BLaER1 treated with 17β-estradiol and CSF1 and Interleukin-3, amounts not matched to agents 10 nM and 100 nM (cell line): Measurements from ENCODE around the gene CRYL1.

Experiments used
- H3K27ac ChIP-seq, 11 experiments: shearing (Covaris generic); formaldehyde crosslinking; 2 replicates each; pipeline ENCODE4 v1.8.1; 2022
- H3K27me3 ChIP-seq, 11 experiments: shearing (Covaris generic); formaldehyde crosslinking; 2 replicates each; pipeline ENCODE4 v1.8.1; 2022
- H3K36me3 ChIP-seq, 11 experiments: shearing (Covaris generic); formaldehyde crosslinking; 2 replicates each; pipeline ENCODE4 v1.8.1; 2022
- H3K4me1 ChIP-seq, 10 experiments: shearing (Covaris generic); formaldehyde crosslinking; 2 replicates each; pipeline ENCODE4 v1.8.1; 2022
- H3K4me2 ChIP-seq, 11 experiments: shearing (Covaris generic); formaldehyde crosslinking; 2 replicates each; pipeline ENCODE4 v1.8.1; 2022
- H3K4me3 ChIP-seq, 10 experiments: shearing (Covaris generic); formaldehyde crosslinking; 2 replicates each; pipeline ENCODE4 v1.8.1; 2022
- H3K9ac ChIP-seq, 11 experiments: shearing (Covaris generic); formaldehyde crosslinking; 2 replicates each; pipeline ENCODE4 v1.8.1; 2022
- H3K9me3 ChIP-seq, 11 experiments: shearing (Covaris generic); formaldehyde crosslinking; replicated peaks in 1 of 11; 2 replicates each; pipeline ENCODE4 v1.8.1; 2022
- H4K20me1 ChIP-seq, 11 experiments: shearing (Covaris generic); formaldehyde crosslinking; 2 replicates each; pipeline ENCODE4 v1.8.1; 2022
- Cebpa-rat ChIP-seq, 11 experiments: shearing (Covaris generic); IDR thresholded peaks; 2 replicates each; pipeline ENCODE4 v1.8.1; 2022

The CRYL1 gene

DNA sequence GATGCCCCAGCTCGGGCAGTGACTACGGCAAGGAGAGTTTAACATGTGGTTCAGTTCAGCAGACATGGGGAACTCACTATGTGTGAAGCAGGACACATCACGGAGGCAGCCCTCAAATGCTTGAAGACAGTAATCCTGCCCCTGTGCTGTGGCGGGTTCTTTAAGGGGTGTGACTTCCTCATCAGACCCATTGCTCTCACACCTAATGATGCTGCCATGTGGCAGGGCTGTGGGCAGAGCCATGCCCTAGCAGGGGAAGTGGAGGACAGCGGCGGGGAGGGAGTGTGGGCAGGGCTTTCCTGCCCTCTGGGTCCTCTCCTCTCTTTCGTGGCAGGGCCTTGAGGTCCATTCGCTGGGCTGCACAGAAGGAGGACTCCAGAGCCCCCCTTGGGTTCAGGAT, 162.5 kb downstream of the CRYL1 start:
- Histone ChIP-seq H3K9ac (no peak overlapping the region), H3K9me3 (peaks cover 0 to 4% (median 0%) of the 10 kb centered on the region in 11 experiments; a peak in 3 of 22 replicates), H3K27ac (no peak overlapping the region), H4K20me1 (no peaks in the 10 kb centered on the region), H3K36me3 (no peaks in the 10 kb centered on the region), H3K4me3 (no peak overlapping the region), H3K4me2 (no peak overlapping the region), H3K4me1 (peaks cover 0 to 14% (median 0%) of the 10 kb centered on the region in 10 experiments; a peak in 4 of 20 replicates), H3K27me3 (no peaks in the 10 kb centered on the region)
- TF ChIP-seq Cebpa-rat (IDR thresholded peaks at IDR 0.05) = no peak

DNA sequence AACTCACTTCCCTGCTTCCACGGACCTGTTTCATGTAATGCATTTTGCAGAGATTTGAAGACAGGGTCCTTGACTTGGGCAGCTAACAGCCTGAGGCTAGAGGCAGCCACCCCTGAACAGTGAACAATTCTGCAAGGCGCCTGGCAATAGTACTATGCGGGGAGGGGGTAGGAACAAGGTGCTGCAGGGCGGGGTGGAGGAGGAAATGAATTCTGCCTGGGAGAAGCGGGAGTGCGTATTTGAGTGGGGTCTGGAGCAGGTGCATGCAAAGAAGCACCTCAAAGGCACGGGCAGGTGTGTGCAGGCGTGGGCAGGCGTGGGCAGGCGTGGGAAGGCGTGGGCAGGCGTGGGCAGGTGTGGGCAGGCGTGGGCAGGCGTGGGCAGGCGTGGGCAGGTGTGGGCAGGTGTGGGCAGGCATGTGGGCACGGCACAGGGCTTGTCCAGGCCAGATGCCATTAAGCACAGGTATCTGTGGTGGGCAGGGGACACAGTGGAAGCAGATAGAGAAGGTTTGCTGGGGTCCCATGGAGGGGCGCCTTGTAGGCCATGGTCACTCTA, 163.1 kb downstream of the CRYL1 start:
- Histone ChIP-seq H3K4me2 (no peak overlapping the region), H4K20me1 (no peaks in the 10 kb centered on the region), H3K4me3 (no peak overlapping the region), H3K9me3 (peaks cover 0 to 3% (median 0%) of the 10 kb centered on the region in 11 experiments; a peak in 3 of 22 replicates), H3K27ac (no peak overlapping the region), H3K36me3 (no peaks in the 10 kb centered on the region), H3K9ac (no peak overlapping the region), H3K27me3 (no peaks in the 10 kb centered on the region), H3K4me1 (peaks cover 0 to 14% (median 0%) of the 10 kb centered on the region in 10 experiments; a peak in 4 of 20 replicates)
- no peak for TF ChIP-seq Cebpa-rat (IDR thresholded peaks at IDR 0.05)

DNA sequence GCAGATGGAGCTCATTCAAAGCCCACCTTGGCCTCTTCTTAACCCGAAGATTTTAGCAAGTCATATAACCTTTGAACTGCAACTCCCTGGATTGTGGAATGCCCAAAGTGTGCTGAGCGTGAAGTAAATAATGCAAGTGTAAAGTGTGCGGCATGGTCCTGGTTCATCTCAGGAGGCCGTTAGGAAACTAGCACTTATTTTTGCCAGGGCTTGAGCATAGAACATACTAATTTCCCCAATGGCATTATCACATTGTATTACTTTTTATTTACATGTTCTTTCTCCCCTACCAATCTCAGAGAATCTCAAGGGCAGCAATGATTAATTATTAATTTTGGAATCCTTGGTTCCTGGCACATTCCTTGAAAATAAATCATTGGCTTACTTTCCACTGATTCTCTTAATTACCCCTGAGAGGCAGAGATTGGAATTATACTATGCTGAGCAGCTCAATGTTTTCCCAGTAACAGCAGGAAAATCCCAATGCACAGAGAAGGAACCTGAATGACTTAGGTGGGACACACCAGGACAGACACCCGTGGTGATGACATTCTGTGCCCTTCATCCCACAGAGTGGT, 164.7 kb downstream of the CRYL1 start:
- Histone ChIP-seq H3K4me1 (peaks cover 0 to 14% (median 0%) of the 10 kb centered on the region in 10 experiments; a peak in 4 of 20 replicates), H3K27me3 (no peaks in the 10 kb centered on the region), H3K4me2 (no peak overlapping the region), H3K9ac (no peak overlapping the region), H3K9me3 (no peaks in the 10 kb centered on the region; a peak in 1 of 22 replicates), H3K4me3 (no peak overlapping the region), H4K20me1 (no peaks in the 10 kb centered on the region), H3K36me3 (no peaks in the 10 kb centered on the region), H3K27ac (no peak overlapping the region)
- TF ChIP-seq Cebpa-rat (IDR thresholded peaks at IDR 0.05) = no peak

DNA sequence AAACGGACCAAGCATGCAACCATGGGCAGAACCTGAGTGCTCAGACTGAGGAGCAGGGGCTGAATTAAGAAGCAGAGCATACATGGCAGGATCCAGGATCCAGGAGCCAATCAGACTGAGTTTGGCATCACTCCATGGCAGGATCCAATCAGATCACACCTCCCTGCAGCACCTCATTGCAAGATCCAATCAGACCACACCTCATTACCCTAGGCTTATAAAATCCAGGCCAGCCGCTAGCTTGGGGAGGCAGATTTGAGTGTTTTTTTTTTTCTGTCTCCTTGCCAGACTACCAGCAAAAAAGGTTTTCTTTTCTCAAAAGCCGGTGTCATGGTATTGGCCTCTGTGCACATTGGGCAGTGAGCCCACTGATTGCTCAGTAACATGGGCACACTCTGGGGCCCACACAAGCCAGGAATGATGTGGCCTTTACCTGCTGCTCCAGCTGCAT, 165.6 kb downstream of the CRYL1 start:
- Histone ChIP-seq H3K4me3 (no peak overlapping the region), H3K36me3 (no peaks in the 10 kb centered on the region), H3K9me3 (no peaks in the 10 kb centered on the region), H3K4me2 (peak overlapping the region in 1 of 11 experiments; percentile 28; a peak in 1 of 22 replicates), H3K27ac (no peak overlapping the region), H3K27me3 (no peaks in the 10 kb centered on the region), H3K9ac (no peak overlapping the region), H3K4me1 (peaks cover 0 to 14% (median 0%) of the 10 kb centered on the region in 10 experiments; a peak in 4 of 20 replicates), H4K20me1 (no peaks in the 10 kb centered on the region)
- no peak for TF ChIP-seq Cebpa-rat (IDR thresholded peaks at IDR 0.05)

DNA sequence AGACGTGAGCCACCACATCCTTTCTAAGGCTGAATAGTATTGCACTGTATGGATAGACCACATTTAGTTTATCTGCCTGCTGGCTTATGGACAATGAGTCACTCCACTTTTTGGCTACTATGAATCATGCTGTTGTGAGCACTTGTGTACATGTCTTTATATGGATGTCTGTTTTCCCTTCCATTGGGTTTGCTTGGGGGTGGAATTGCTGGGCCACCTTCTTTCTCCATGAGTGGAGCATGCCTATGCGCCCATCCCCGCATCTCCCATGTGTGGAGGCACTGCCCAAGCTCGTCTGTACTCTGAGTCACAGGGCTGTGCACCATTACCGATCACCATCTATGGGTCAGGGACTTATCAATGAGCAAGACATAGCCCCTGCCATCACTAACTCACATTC, 166.3 kb downstream of the CRYL1 start:
- H3K9ac ChIP-seq = no peak overlapping the region
- no peak overlapping the region for H3K27ac ChIP-seq
- no peaks in the 10 kb centered on the region for H3K27me3 ChIP-seq
- H3K9me3 ChIP-seq = no peaks in the 10 kb centered on the region
- H3K4me2 ChIP-seq = peak overlapping the region in 3 of 11 experiments; percentile 12 to 34 (median 28); a peak in 5 of 22 replicates
- H4K20me1 ChIP-seq = no peaks in the 10 kb centered on the region
- H3K36me3 ChIP-seq = no peaks in the 10 kb centered on the region
- TF ChIP-seq Cebpa-rat (IDR thresholded peaks at IDR 0.05) = no peak
- H3K4me1 ChIP-seq = peaks cover 0 to 19% (median 0%) of the 10 kb centered on the region in 10 experiments; a peak in 5 of 20 replicates
- no peak overlapping the region for H3K4me3 ChIP-seq

DNA sequence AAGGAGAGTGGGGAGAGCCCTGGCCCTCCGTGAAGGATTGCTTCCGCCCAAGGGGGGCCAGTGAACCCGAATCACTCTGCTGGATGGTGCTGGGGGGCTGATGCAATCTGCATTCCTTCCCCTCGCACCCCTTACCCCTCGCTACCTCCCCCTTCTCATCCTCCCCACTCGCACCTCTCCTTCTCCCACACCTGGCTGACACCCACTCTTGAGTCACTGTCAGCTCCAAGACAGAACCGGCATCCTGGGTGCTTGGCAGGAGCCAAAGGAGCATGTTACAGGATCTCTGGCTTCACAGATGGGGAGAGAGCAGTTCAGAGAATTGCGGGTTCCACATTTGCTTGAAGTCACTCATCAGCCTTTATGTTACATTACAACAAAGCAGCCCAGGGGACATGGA, 167.6 kb downstream of the CRYL1 start:
- H3K27me3 ChIP-seq = no peaks in the 10 kb centered on the region
- H3K9me3 ChIP-seq = no peaks in the 10 kb centered on the region
- H3K27ac ChIP-seq = no peak overlapping the region
- H3K4me3 ChIP-seq = no peak overlapping the region
- TF ChIP-seq Cebpa-rat (IDR thresholded peaks at IDR 0.05) = no peak
- H3K4me1 ChIP-seq = peaks cover 0 to 31% (median 0%) of the 10 kb centered on the region in 10 experiments; a peak in 7 of 20 replicates
- H3K9ac ChIP-seq = no peak overlapping the region
- no peaks in the 10 kb centered on the region for H3K36me3 ChIP-seq
- no peak overlapping the region for H3K4me2 ChIP-seq
- no peaks in the 10 kb centered on the region for H4K20me1 ChIP-seq

DNA sequence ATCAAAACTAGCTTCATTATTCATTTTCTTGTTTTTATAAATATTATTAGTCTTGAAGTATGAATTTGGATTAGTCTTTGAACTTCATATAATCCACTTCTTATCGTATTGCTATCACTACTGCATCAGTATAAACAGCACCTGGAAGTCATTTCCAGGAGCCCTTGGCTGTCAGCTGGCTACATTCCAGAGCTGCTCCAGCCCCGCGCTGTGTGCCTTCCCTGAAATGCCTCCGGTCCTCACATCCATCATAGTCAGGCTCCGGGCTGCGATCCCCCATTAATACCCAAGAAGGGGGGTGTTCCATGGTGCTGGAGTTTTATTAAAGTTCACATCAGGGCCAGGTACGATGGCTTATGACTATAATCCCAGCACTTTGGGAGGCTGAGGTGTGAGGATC, 169.2 kb downstream of the CRYL1 start:
- Histone ChIP-seq H3K4me1 (peaks cover 0 to 44% (median 13%) of the 10 kb centered on the region in 10 experiments; a peak in 15 of 20 replicates), H3K9ac (no peak overlapping the region), H3K27me3 (no peaks in the 10 kb centered on the region), H3K4me3 (no peak overlapping the region), H3K9me3 (no peaks in the 10 kb centered on the region), H4K20me1 (no peaks in the 10 kb centered on the region), H3K36me3 (no peaks in the 10 kb centered on the region), H3K4me2 (no peak overlapping the region), H3K27ac (no peak overlapping the region)
- TF ChIP-seq Cebpa-rat (IDR thresholded peaks at IDR 0.05) = no peak

DNA sequence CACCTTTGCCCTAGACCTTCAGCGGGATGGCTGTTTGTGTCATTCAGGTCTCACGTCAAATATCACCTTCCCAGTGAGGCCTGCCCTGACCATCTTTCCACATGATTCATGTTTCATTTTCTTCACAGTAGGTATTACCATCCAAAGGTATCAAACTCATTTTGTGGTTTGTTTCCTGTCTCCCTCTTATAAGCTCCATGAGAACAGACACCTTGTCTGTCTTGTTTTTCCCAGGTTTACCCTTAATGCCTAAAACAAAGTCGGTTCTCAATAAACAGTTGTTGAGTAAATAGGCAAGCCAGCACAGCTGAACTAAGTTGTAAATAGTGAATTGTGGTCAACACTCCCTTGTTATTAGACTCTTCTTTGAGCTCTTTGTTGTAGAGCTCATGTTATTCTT, 170.9 kb downstream of the CRYL1 start:
- H3K27me3 ChIP-seq = no peaks in the 10 kb centered on the region
- no peaks in the 10 kb centered on the region for H4K20me1 ChIP-seq
- peak overlapping the region in 1 of 11 experiments; percentile 16; a peak in 1 of 22 replicates for H3K4me2 ChIP-seq
- H3K27ac ChIP-seq = no peak overlapping the region
- no peak overlapping the region for H3K4me3 ChIP-seq
- no peaks in the 10 kb centered on the region for H3K36me3 ChIP-seq
- no peak for TF ChIP-seq Cebpa-rat (IDR thresholded peaks at IDR 0.05)
- no peak overlapping the region for H3K9ac ChIP-seq
- H3K9me3 ChIP-seq = no peaks in the 10 kb centered on the region
- peaks cover 0 to 61% (median 28%) of the 10 kb centered on the region in 10 experiments; a peak in 17 of 20 replicates for H3K4me1 ChIP-seq

DNA sequence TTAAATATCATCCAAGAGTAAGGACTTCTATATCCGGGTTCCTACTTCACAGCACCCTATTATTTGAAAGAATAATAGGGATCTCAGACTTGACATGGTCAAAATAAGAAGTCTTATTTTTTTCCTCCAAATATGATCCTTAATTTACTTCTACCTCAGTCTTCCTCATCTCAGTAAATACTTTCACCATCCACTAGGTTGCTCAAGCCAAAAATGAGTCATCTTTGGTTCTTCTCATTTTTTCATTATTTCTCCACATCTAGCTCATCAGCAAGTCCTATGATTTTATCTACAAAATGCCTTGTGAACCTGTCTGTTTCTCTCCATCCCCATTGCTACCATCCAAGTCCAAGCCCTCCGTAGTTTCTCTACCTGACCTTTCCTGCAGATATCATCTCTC, 171.7 kb downstream of the CRYL1 start:
- no peaks in the 10 kb centered on the region for H4K20me1 ChIP-seq
- H3K4me2 ChIP-seq = peak overlapping the region in 2 of 11 experiments; percentile 4 to 16; a peak in 2 of 22 replicates
- H3K36me3 ChIP-seq = no peaks in the 10 kb centered on the region
- TF ChIP-seq Cebpa-rat (IDR thresholded peaks at IDR 0.05) = no peak
- H3K9ac ChIP-seq = no peak overlapping the region
- no peak overlapping the region for H3K4me3 ChIP-seq
- peaks cover 0 to 55% (median 28%) of the 10 kb centered on the region in 10 experiments; a peak in 17 of 20 replicates for H3K4me1 ChIP-seq
- H3K27me3 ChIP-seq = no peaks in the 10 kb centered on the region
- H3K27ac ChIP-seq = no peak overlapping the region
- no peaks in the 10 kb centered on the region for H3K9me3 ChIP-seq
